Measurements from ENCODE around the gene HPN. TPM values are rescaled to one million over a fixed set of nuclear protein-coding genes. Genes with fewer than 3 reads are reported as not detected.
"Not testable (repeated sequence)": the region's sequence is repeated elsewhere in the genome, so short reads cannot be mapped to it uniquely, and the experiment has no call there.

The HPN gene
- polyA plus RNA-seq (ENCODE audit: low read depth in 6 of 6) = not detected

GRCh38 chr19:35041548-35042055 is at the start of gene HPN:
Gene HPN (plus strand): TSS chr19:35041721. CDS start chr19:35042507, 786 bp downstream.
- no peak for ATAC-seq (ENCODE audit: low read depth in 2 of 2)
- H3K4me1 Mint-ChIP-seq = peaks cover 61 to 68% (median 66%) of the 10 kb centered on the region in 3 donors

GRCh38 chr19:34992582-34992981 is 48.9 kb upstream of the HPN start:
- not testable (repeated sequence) for DNase-seq; H3K36me3 Mint-ChIP-seq; H3K27ac Mint-ChIP-seq; H3K27me3 Mint-ChIP-seq; H3K9me3 Mint-ChIP-seq; H3K4me3 Mint-ChIP-seq; ATAC-seq (ENCODE audit: low read depth in 2 of 2); H3K4me1 Mint-ChIP-seq

More at GRCh38 chr19:35041548-35042055, at the start of gene HPN:
- Mint-ChIP-seq H3K36me3 (no peaks in the 10 kb centered on the region), H3K27ac (peak within 1 kb of the TSS; percentile 10 to 90 (median 46)), H3K4me3 (peak within 1 kb of the TSS; percentile 65 to 96 (median 86)), H3K9me3 (no peaks in the 10 kb centered on the region), H3K27me3 (peaks cover 0 to 40% (median 0%) of the 10 kb centered on the region in 3 donors)
- DNase-seq = no peak

- ATAC-seq (ENCODE audit: low read depth in 2 of 2) = no peak
- Mint-ChIP-seq H3K4me1 (peaks cover 18 to 26% (median 25%) of the 10 kb centered on the region in 3 donors), H3K27me3 (no peaks in the 10 kb centered on the region), H3K27ac (no peak overlapping the region), H3K36me3 (no peaks in the 10 kb centered on the region), H3K9me3 (peaks cover 0 to 1% (median 0%) of the 10 kb centered on the region in 7 donors), H3K4me3 (no peak overlapping the region)
- DNase-seq = no peak
These were observed 47.3 kb upstream of the HPN start for GRCh38 chr19:34994286-34994642.

GRCh38 chr19:34994643-34995541 is 46.6 kb upstream of the HPN start:
- DNase-seq = no peak
- peaks cover 20 to 31% (median 30%) of the 10 kb centered on the region in 3 donors for H3K4me1 Mint-ChIP-seq
- no peak for ATAC-seq (ENCODE audit: low read depth in 2 of 2)
- peaks cover 0 to 1% (median 0%) of the 10 kb centered on the region in 7 donors for H3K9me3 Mint-ChIP-seq
- no peak overlapping the region for H3K27ac Mint-ChIP-seq
- H3K36me3 Mint-ChIP-seq = no peaks in the 10 kb centered on the region
- H3K27me3 Mint-ChIP-seq = no peaks in the 10 kb centered on the region
- H3K4me3 Mint-ChIP-seq = no peak overlapping the region

- Mint-ChIP-seq H3K4me3 (no peak overlapping the region), H3K4me1 (peaks cover 23 to 33% (median 30%) of the 10 kb centered on the region in 3 donors), H3K36me3 (no peaks in the 10 kb centered on the region), H3K27ac (no peak overlapping the region), H3K27me3 (no peaks in the 10 kb centered on the region), H3K9me3 (peaks cover 0 to 1% (median 0%) of the 10 kb centered on the region in 7 donors)
- ATAC-seq (ENCODE audit: low read depth in 2 of 2) (no peak), DNase-seq (no peak)
These were observed 46.0 kb upstream of the HPN start for GRCh38 chr19:34995551-34995950.

- Mint-ChIP-seq H3K36me3 (no peaks in the 10 kb centered on the region), H3K27ac (peak overlapping the region; percentile 57 to 94 (median 89)), H3K4me1 (peaks cover 37 to 48% (median 43%) of the 10 kb centered on the region in 3 donors), H3K9me3 (no peaks in the 10 kb centered on the region), H3K4me3 (peak overlapping the region; percentile 57 to 91 (median 72)), H3K27me3 (no peaks in the 10 kb centered on the region)
- DNase-seq = no peak
- no peak for ATAC-seq (ENCODE audit: low read depth in 2 of 2)
These were observed 44.4 kb upstream of the HPN start for GRCh38 chr19:34997071-34997617.

- DNase-seq; H3K27me3 Mint-ChIP-seq; H3K9me3 Mint-ChIP-seq; ATAC-seq (ENCODE audit: low read depth in 2 of 2); H3K36me3 Mint-ChIP-seq: not testable (repeated sequence)
- H3K27ac Mint-ChIP-seq = peak overlapping the region in 4 of 6 donors; percentile 80 to 94 (median 89)
- H3K4me3 Mint-ChIP-seq = peak overlapping the region; percentile 47 to 92 (median 85)
- peaks cover 47 to 58% (median 54%) of the 10 kb centered on the region in 3 donors for H3K4me1 Mint-ChIP-seq
These were observed 43.3 kb upstream of the HPN start for GRCh38 chr19:34998224-34998623.

GRCh38 chr19:34998777-34999497 is 42.6 kb upstream of the HPN start:
- Mint-ChIP-seq H3K36me3 (no peaks in the 10 kb centered on the region), H3K4me1 (peaks cover 54 to 65% (median 61%) of the 10 kb centered on the region in 3 donors), H3K9me3 (no peaks in the 10 kb centered on the region), H3K27ac (peak overlapping the region; percentile 45 to 98 (median 87)), H3K27me3 (no peaks in the 10 kb centered on the region), H3K4me3 (peak overlapping the region; percentile 83 to 93 (median 88))
- no peak for ATAC-seq (ENCODE audit: low read depth in 2 of 2)
- no peak for DNase-seq

- H3K27ac Mint-ChIP-seq = peak within 1 kb of the TSS; percentile 82 to 99 (median 94)
- no peaks in the 10 kb centered on the region for H3K36me3 Mint-ChIP-seq
- DNase-seq (peak; percentile 68), ATAC-seq (ENCODE audit: low read depth in 2 of 2) (peak; percentile 50 to 59)
- peaks cover 59 to 72% (median 66%) of the 10 kb centered on the region in 3 donors for H3K4me1 Mint-ChIP-seq
- no peaks in the 10 kb centered on the region for H3K9me3 Mint-ChIP-seq
- H3K4me3 Mint-ChIP-seq = peak within 1 kb of the TSS; percentile 87 to 98 (median 95)
- H3K27me3 Mint-ChIP-seq = no peaks in the 10 kb centered on the region
These were observed 41.8 kb upstream of the HPN start, which contains the start of gene GRAMD1A for GRCh38 chr19:34999498-35000337. Gene GRAMD1A (plus strand): TSS chr19:35000323. CDS start chr19:35000479, 156 bp downstream.

GRCh38 chr19:35000338-35000646 is 41.2 kb upstream of the HPN start:
- no peak for DNase-seq
- ATAC-seq (ENCODE audit: low read depth in 2 of 2) = peak in 1 of 2 donors; percentile 16
- no peaks in the 10 kb centered on the region for H3K9me3 Mint-ChIP-seq
- H3K4me3 Mint-ChIP-seq = peak overlapping the region in 3 of 8 donors; percentile 87 to 94 (median 91)
- H3K27me3 Mint-ChIP-seq = no peaks in the 10 kb centered on the region
- H3K4me1 Mint-ChIP-seq = peaks cover 61 to 74% (median 66%) of the 10 kb centered on the region in 3 donors
- H3K36me3 Mint-ChIP-seq = no peaks in the 10 kb centered on the region
- peak overlapping the region in 1 of 6 donors; percentile 85 for H3K27ac Mint-ChIP-seq

- ATAC-seq (ENCODE audit: low read depth in 2 of 2) (peak; percentile 26 to 43), DNase-seq (peak; percentile 55)
- peaks cover 63 to 80% (median 66%) of the 10 kb centered on the region in 3 donors for H3K4me1 Mint-ChIP-seq
- peak overlapping the region; percentile 81 to 99 (median 94) for H3K27ac Mint-ChIP-seq
- H3K36me3 Mint-ChIP-seq = no peaks in the 10 kb centered on the region
- no peaks in the 10 kb centered on the region for H3K9me3 Mint-ChIP-seq
- no peaks in the 10 kb centered on the region for H3K27me3 Mint-ChIP-seq
- peak overlapping the region; percentile 87 to 98 (median 95) for H3K4me3 Mint-ChIP-seq
These were observed 40.6 kb upstream of the HPN start for GRCh38 chr19:35000647-35001501.

Data from naive B cell (primary cell).